Heart left ventricle (tissue), 16 donors: Measurements from ENCODE around the gene ADGRG6. TPM values are rescaled to one million over a fixed set of nuclear protein-coding genes. Genes with fewer than 3 reads are reported as not detected.

ENCODE experiments used
- ATAC-seq, 4 donors: fragments of 200-7000 bp; cut with Tn5 transposase; one replicate each; pipeline ENCODE4 v1.9.1; 2020 to 2022; ENCODE audit warnings: moderate library complexity in 4 of 4, mild to moderate bottlenecking in 3 of 4, moderate number of reproducible peaks in 1 of 4
- DNase-seq, 5 donors: peaks; one replicate each; pipeline ENCODE4 v3.0.0-alpha.2; 2020
- H3K27ac ChIP-seq, 12 donors: fragments of 200-600 bp; sonication (generic) in 4 of 12; one replicate each; pipeline versions ENCODE4 v1.5.0 to v1.8.0; 2016 to 2022; ENCODE audit warnings: mild to moderate bottlenecking in 2 of 12
- H3K27me3 ChIP-seq, 9 donors: fragments of 200-600 bp; sonication (generic) in 2 of 9; one replicate each; pipeline versions ENCODE4 v1.5.1 to v1.8.0; 2016 to 2022; ENCODE audit warnings: mild to moderate bottlenecking in 3 of 9
- H3K36me3 ChIP-seq, 9 donors: fragments of 200-600 bp; sonication (generic) in 2 of 9; one replicate each; pipeline versions ENCODE4 v1.5.0 to v1.8.0; 2018 to 2022; ENCODE audit warnings: mild to moderate bottlenecking in 2 of 9
- H3K4me1 ChIP-seq, 12 donors: fragments of 200-600 bp; sonication (generic) in 4 of 12; one replicate each; pipeline versions ENCODE4 v1.5.0 to v1.8.0; 2016 to 2022; ENCODE audit warnings: mild to moderate bottlenecking in 3 of 12
- H3K4me3 ChIP-seq, 12 donors: fragments of 200-600 bp; sonication (generic) in 4 of 12; one replicate each; pipeline versions ENCODE4 v1.5.0 to v1.8.0; 2017 to 2022; ENCODE audit warnings: mild to moderate bottlenecking in 9 of 12, moderate library complexity in 4 of 12
- H3K9me3 ChIP-seq, 12 donors: fragments of 200-600 bp; sonication (generic) in 4 of 12; one replicate each; pipeline versions ENCODE4 v1.5.0 to v1.8.0; 2016 to 2022; ENCODE audit warnings: mild to moderate bottlenecking in 1 of 12
- POLR2A ChIP-seq, 2 donors: fragments of 450-650 bp; IDR thresholded peaks; one replicate each; pipeline ENCODE4 v1.6.1; 2017; ENCODE audit warnings: antibody characterized with exemption in 2 of 2, mild to moderate bottlenecking in 2 of 2, moderate library complexity in 2 of 2
- WGBS, 4 donors: extraction: QIAGEN DNeasy Blood & Tissue Kit in 2 of 4; methylation state at CpG; one replicate each; pipeline versions ENCODE4 v1.1.5 to v1.1.7; 2013 to 2018; 5-methylcytosine and 5-hydroxymethylcytosine counted together
- intact Hi-C, 10 donors: fragments of 100-400 bp; cut with DNase I; formaldehyde crosslinking; loops; one replicate each; pipeline versions ENCODE4 v1.11.1 to v1.14.2; 2022
- polyA plus RNA-seq, 2 donors: library from polyadenylated mRNA; stranded (reverse); fragments of 200-250 nt; gene quantifications; one replicate each; pipeline ENCODE4 v1.2.3, GENCODE V29; 2013
- total RNA-seq, 9 donors: library from RNA; depleted of rRNA in 2 of 9; stranded (reverse); fragments of >200 nt in 2 of 9; fragmentation: NEBNext Ultra II Directional in 3 of 9; extraction: Animal tissue kit (Norgen Biotek cat#: 25700) in 3 of 9; gene quantifications; one replicate each; pipeline versions ENCODE4 v1.1.0 to v1.2.4, GENCODE V29; 2016 to 2023
- TF ChIP-seq, protein P1 (sequence below), 12 donors: fragments of 200-600 bp; sonication (generic) in 4 of 12; IDR thresholded peaks; one replicate each; pipeline versions ENCODE4 v1.5.0 to v1.8.0; 2018 to 2022; ENCODE audit warnings: antibody characterized with exemption in 12 of 12, mild to moderate bottlenecking in 5 of 12
- donor health status: ischemic (EF 13 %, LVEDD 7.1; RV severe dilation, severe dysfunction).
- donor health status: healthy with polysubstance abuse.
- donor health status: DM: no; HTN: yes; CAD: no.
- donor health status: DM: no; HTN: no; CAD: no.
- donor health status: ischemic (EF 25% LVEDD 6.9; RV normal size, moderate dysfunction).
- donor health status: ischemic (EF 25% LVEDD 5.7; RV mildly dilated, moderate dysfunction).
- donor health status: healthy.
- donor health status: DM: yes; HTN: yes; CAD: no.
- donor health status: ischemic (EF 35%, LVEDD 5.7; RV mildly dilated, moderate dysfunction).
- donor health status: nonischemic (EF 11% LVEDD 7.7; RV severe dilation, severe dysfunction).
- donor health status: DM: yes; HTN: yes; CAD: no.
- donor health status: PGD.
- donor health status: ischemic (EF 29% LVEDD 5.4; RV normal size, mild dysfunction).
- donor health status: nonischemic (EF 23%, LVEDD 6.1; RV moderate dilation, normal function).

The ADGRG6 gene
- total and polyA plus RNA-seq, 11 donors: 0.61 to 10.5 (median 2.0) TPM

DNA sequence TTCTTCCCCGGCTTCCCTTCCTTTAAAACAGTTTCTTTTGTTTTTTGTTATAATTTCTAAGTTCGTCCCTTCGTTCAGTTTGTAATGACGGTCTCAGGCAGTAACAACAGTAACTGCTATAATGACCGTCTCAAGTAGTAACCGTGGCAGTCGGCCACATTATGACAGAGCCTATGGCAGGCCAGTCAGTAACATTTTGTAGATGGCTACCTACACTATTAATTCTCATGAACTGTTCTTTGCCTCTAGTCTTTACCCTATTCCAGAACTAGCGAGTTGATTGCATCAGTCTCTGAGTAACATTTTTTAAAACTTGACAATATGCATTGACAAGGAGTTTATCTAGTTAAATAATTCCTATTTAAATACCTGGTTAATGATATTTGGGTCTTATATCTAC is 43.0 kb upstream of the ADGRG6 start:
- 94 to 97% (median 94%) methylated on average over 8 of the region's 8 CpGs for WGBS, 4 donors
- Histone ChIP-seq H3K9me3 (no peaks in the 10 kb centered on the region), H3K4me1 (no peaks in the 10 kb centered on the region), H3K27me3 (no peaks in the 10 kb centered on the region), H3K27ac (no peak overlapping the region), H3K36me3 (no peaks in the 10 kb centered on the region), H3K4me3 (no peak overlapping the region)
- ATAC-seq: no peak
- no peak for DNase-seq
- TF ChIP-seq, protein P1, sequence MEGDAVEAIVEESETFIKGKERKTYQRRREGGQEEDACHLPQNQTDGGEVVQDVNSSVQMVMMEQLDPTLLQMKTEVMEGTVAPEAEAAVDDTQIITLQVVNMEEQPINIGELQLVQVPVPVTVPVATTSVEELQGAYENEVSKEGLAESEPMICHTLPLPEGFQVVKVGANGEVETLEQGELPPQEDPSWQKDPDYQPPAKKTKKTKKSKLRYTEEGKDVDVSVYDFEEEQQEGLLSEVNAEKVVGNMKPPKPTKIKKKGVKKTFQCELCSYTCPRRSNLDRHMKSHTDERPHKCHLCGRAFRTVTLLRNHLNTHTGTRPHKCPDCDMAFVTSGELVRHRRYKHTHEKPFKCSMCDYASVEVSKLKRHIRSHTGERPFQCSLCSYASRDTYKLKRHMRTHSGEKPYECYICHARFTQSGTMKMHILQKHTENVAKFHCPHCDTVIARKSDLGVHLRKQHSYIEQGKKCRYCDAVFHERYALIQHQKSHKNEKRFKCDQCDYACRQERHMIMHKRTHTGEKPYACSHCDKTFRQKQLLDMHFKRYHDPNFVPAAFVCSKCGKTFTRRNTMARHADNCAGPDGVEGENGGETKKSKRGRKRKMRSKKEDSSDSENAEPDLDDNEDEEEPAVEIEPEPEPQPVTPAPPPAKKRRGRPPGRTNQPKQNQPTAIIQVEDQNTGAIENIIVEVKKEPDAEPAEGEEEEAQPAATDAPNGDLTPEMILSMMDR (IDR thresholded peaks at IDR 0.05): no peak
- intact Hi-C loops: no loop called here

DNA sequence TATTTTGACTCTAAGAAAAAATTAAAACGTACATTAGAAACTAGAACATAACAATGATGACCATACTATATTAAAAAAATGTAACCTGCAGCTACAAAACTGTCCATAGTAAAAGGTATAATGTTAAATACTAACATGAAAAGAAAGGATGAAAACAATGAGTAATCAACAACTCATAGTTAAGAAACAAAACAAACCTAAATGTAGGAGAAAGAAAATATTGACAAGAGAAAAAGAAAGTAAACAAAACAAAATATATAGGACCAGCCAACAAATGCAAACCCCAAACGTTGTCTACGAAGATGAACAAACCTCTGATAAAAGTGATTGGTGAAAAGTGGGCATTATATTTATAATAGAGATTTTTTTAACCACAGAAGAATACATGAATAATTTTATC is 41.1 kb upstream of the ADGRG6 start:
- H3K27me3 ChIP-seq: no peaks in the 10 kb centered on the region
- DNase-seq (no peak), ATAC-seq (no peak)
- H3K9me3 ChIP-seq: no peaks in the 10 kb centered on the region
- TF ChIP-seq, protein P1 (IDR thresholded peaks at IDR 0.05): no peak
- no peak for TF ChIP-seq POLR2A (IDR thresholded peaks at IDR 0.05)
- no peaks in the 10 kb centered on the region for H3K36me3 ChIP-seq
- H3K4me1 ChIP-seq: no peaks in the 10 kb centered on the region
- intact Hi-C loops: no loop called here
- H3K4me3 ChIP-seq: no peak overlapping the region
- WGBS, 4 donors: 77 to 82% (median 80%) methylated on average over 3 of the region's 3 CpGs
- H3K27ac ChIP-seq: no peak overlapping the region

DNA sequence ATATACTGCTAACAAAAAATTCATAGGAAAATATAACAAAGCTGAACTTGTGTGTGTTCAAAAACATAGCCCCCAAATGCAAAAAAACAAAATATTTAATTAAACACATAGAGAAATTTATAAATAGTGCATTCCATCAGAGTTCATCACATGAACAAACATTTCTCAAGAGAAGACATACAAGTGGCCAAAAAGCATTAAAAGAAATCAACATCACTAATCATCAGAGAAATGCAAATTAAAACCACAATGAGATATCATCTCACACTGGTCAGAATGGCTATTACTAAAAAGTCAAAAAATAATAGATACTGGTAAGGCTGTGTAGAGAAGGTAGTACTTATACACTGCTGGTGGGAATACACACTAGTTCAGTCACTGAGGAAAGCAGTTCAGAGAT is 39.6 kb upstream of the ADGRG6 start:
- Histone ChIP-seq H3K4me3 (no peak overlapping the region), H3K36me3 (no peaks in the 10 kb centered on the region), H3K9me3 (no peaks in the 10 kb centered on the region), H3K4me1 (no peaks in the 10 kb centered on the region), H3K27me3 (no peaks in the 10 kb centered on the region), H3K27ac (no peak overlapping the region)
- DNase-seq (no peak), ATAC-seq (no peak)
- intact Hi-C loops: no loop called here
- TF ChIP-seq, protein P1 (IDR thresholded peaks at IDR 0.05): no peak
- TF ChIP-seq POLR2A (IDR thresholded peaks at IDR 0.05): no peak

DNA sequence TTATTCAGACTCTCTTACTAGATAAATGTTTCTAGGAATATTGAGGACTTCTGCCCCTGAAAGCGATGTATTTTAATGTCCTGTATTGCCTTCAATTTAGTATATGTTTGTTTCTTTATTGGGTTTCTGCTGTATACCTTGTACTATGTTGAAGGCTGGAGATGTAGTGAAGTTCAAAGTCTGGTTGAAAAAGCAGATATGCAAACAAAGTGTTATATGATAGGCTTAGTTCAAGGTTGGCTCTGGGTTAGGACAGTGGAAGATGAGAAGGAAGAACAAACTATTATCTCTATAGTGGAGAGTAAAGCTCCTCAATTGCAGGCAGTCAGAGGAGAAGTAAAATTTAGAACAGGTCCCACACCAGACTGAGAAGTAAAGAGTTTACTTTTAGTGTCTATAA is 36.3 kb upstream of the ADGRG6 start:
- H3K36me3 ChIP-seq: no peaks in the 10 kb centered on the region
- ATAC-seq: no peak
- TF ChIP-seq, protein P1 (IDR thresholded peaks at IDR 0.05): no peak
- TF ChIP-seq POLR2A (IDR thresholded peaks at IDR 0.05): no peak
- intact Hi-C loops: no loop called here
- H3K27me3 ChIP-seq: no peaks in the 10 kb centered on the region
- no peak overlapping the region for H3K4me3 ChIP-seq
- no peaks in the 10 kb centered on the region for H3K4me1 ChIP-seq
- no peaks in the 10 kb centered on the region for H3K9me3 ChIP-seq
- H3K27ac ChIP-seq: no peak overlapping the region
- no peak for DNase-seq
- 95 to 100% (median 97%) methylated on average over 1 of the region's 1 CpG for WGBS, 4 donors
